Measurements from ENCODE around the gene DNAAF5. TPM values are rescaled to one million over a fixed set of nuclear protein-coding genes. Genes with fewer than 3 reads are reported as not detected.

The DNAAF5 gene
- total and polyA plus RNA-seq, 2 experiments from 2014 or later: 19.0 to 23.5 TPM

- H4K20me1 ChIP-seq (ENCODE audit: insufficient read depth, poor library complexity, severe bottlenecking): no peaks in the 10 kb centered on the region
- H3K4me3 ChIP-seq: no peak overlapping the region
- no peaks in the 10 kb centered on the region for H3K36me3 ChIP-seq (replicated peaks; ENCODE audit: insufficient read depth, low read depth)
- peak; percentile 5 for DNase-seq (ENCODE audit: low spot score)
- WGBS (ENCODE audit: low lambda C conversion rate, missing lambda C conversion rate): 91% methylated on average over 16 of the region's 16 CpGs
- no peak for TF ChIP-seq EZH2phosphoT487 (IDR thresholded peaks at IDR 0.05; ENCODE audit: low read depth, severe bottlenecking, unreplicated experiment)
- TF ChIP-seq CTCF (IDR thresholded peaks at IDR 0.05; ENCODE audit: poor library complexity): no peak
- TF ChIP-seq EZH2 (IDR thresholded peaks at IDR 0.05; ENCODE audit: borderline replicate concordance): no peak
- H3K27me3 ChIP-seq: no peaks in the 10 kb centered on the region
- no peaks in the 10 kb centered on the region for H3K9me2 ChIP-seq (replicated peaks; ENCODE audit: insufficient read depth)
- H3K79me2 ChIP-seq: peaks cover 4% of the 10 kb centered on the region
- no peak overlapping the region for H2AFZ ChIP-seq
- no peaks in the 10 kb centered on the region for H3K4me1 ChIP-seq (ENCODE audit: insufficient read depth)
- no peaks in the 10 kb centered on the region for H3K9me3 ChIP-seq (ENCODE audit: low read depth)
- no peak overlapping the region for H3K27ac ChIP-seq
- no peak overlapping the region for H3K4me2 ChIP-seq
Measured at GRCh38 chr7:713488-714230, 12.8 kb upstream of the DNAAF5 start.

GRCh38 chr7:714251-714671 lies 12.2 kb upstream of the DNAAF5 start:
- no peaks in the 10 kb centered on the region for H4K20me1 ChIP-seq (ENCODE audit: insufficient read depth, poor library complexity, severe bottlenecking)
- H3K4me2 ChIP-seq: no peak overlapping the region
- no peaks in the 10 kb centered on the region for H3K9me3 ChIP-seq (ENCODE audit: low read depth)
- H3K9me2 ChIP-seq (replicated peaks; ENCODE audit: insufficient read depth): no peaks in the 10 kb centered on the region
- no peaks in the 10 kb centered on the region for H3K27me3 ChIP-seq
- H3K79me2 ChIP-seq: peaks cover 4% of the 10 kb centered on the region
- H3K27ac ChIP-seq: no peak overlapping the region
- DNase-seq (ENCODE audit: low spot score): peak; percentile 2
- H3K4me1 ChIP-seq (ENCODE audit: insufficient read depth): no peaks in the 10 kb centered on the region
- no peak overlapping the region for H2AFZ ChIP-seq
- 77% methylated on average over 12 of the region's 13 CpGs for WGBS (ENCODE audit: low lambda C conversion rate, missing lambda C conversion rate)
- TF ChIP-seq CTCF (IDR thresholded peaks at IDR 0.05; ENCODE audit: poor library complexity) (no peak), EZH2 (IDR thresholded peaks at IDR 0.05; ENCODE audit: borderline replicate concordance) (no peak), EZH2phosphoT487 (IDR thresholded peaks at IDR 0.05; ENCODE audit: low read depth, severe bottlenecking, unreplicated experiment) (no peak)
- H3K4me3 ChIP-seq: no peak overlapping the region
- no peaks in the 10 kb centered on the region for H3K36me3 ChIP-seq (replicated peaks; ENCODE audit: insufficient read depth, low read depth)

- Histone ChIP-seq H3K4me1 (ENCODE audit: insufficient read depth) (no peaks in the 10 kb centered on the region), H2AFZ (no peak overlapping the region), H4K20me1 (ENCODE audit: insufficient read depth, poor library complexity, severe bottlenecking) (no peaks in the 10 kb centered on the region), H3K27ac (no peak overlapping the region), H3K36me3 (replicated peaks; ENCODE audit: insufficient read depth, low read depth) (no peaks in the 10 kb centered on the region), H3K9me2 (replicated peaks; ENCODE audit: insufficient read depth) (no peaks in the 10 kb centered on the region), H3K79me2 (peaks cover 4% of the 10 kb centered on the region), H3K27me3 (no peaks in the 10 kb centered on the region), H3K4me2 (no peak overlapping the region), H3K9me3 (ENCODE audit: low read depth) (no peaks in the 10 kb centered on the region), H3K4me3 (no peak overlapping the region)
- peak; percentile 1 for DNase-seq (ENCODE audit: low spot score)
- WGBS (ENCODE audit: low lambda C conversion rate, missing lambda C conversion rate): 81% methylated on average over 10 of the region's 10 CpGs
- TF ChIP-seq CTCF (IDR thresholded peaks at IDR 0.05; ENCODE audit: poor library complexity) (no peak), EZH2 (IDR thresholded peaks at IDR 0.05; ENCODE audit: borderline replicate concordance) (no peak), EZH2phosphoT487 (IDR thresholded peaks at IDR 0.05; ENCODE audit: low read depth, severe bottlenecking, unreplicated experiment) (no peak)
Measured at GRCh38 chr7:716222-716621, 10.3 kb upstream of the DNAAF5 start.
